H9 (cell line): ENCODE results near the gene RABEP1. TPM values are rescaled to one million over a fixed set of nuclear protein-coding genes. Genes with fewer than 3 reads are reported as not detected.

Experiments used
- DNase-seq: peaks from one replicate; pipeline ENCODE4 v3.0.0-alpha.2; 2017
- H2AFZ ChIP-seq: one replicate; pipeline ENCODE4 v1.6.1; 2013; ENCODE audit warnings: mild to moderate bottlenecking, low read length, control low read depth, moderate library complexity
- H2AK5ac ChIP-seq: 2 replicates; pipeline ENCODE4 v1.6.1; 2013; ENCODE audit warnings: low read length, control low read depth, mixed read lengths; ENCODE audit not compliant: insufficient read length
- H2BK120ac ChIP-seq: one replicate; pipeline ENCODE4 v1.6.1; 2013; ENCODE audit warnings: low read depth, mild to moderate bottlenecking, low read length, control low read depth, inconsistent platforms; ENCODE audit not compliant: poor library complexity, severe bottlenecking
- H2BK12ac ChIP-seq: 2 replicates; pipeline ENCODE4 v1.6.1; 2013; ENCODE audit warnings: low read length, control low read depth, mixed read lengths, low read depth; ENCODE audit not compliant: insufficient read length
- H2BK15ac ChIP-seq: 2 replicates; pipeline ENCODE4 v1.6.1; 2013; ENCODE audit warnings: low read depth, low read length, control low read depth
- H2BK20ac ChIP-seq: one replicate; pipeline ENCODE4 v1.6.1; 2013; ENCODE audit warnings: low read depth, mild to moderate bottlenecking, low read length, control low read depth, inconsistent platforms; ENCODE audit not compliant: poor library complexity, severe bottlenecking
- H2BK5ac ChIP-seq: 2 replicates; pipeline ENCODE4 v1.6.1; 2013; ENCODE audit warnings: low read length, control low read depth, mixed read lengths; ENCODE audit not compliant: insufficient read length
- H3K14ac ChIP-seq: 2 replicates; pipeline ENCODE4 v1.6.1; 2013; ENCODE audit warnings: low read length, control low read depth; ENCODE audit not compliant: insufficient read depth
- H3K18ac ChIP-seq: 2 replicates; pipeline ENCODE4 v1.6.1; 2013; ENCODE audit warnings: low read depth, mild to moderate bottlenecking, mixed read lengths, low read length, control low read depth; ENCODE audit not compliant: insufficient read length
- H3K23ac ChIP-seq: 2 replicates; pipeline ENCODE4 v1.6.1; 2013; ENCODE audit warnings: low read length, control low read depth, mixed read lengths, low read depth; ENCODE audit not compliant: insufficient read length
- H3K23me2 ChIP-seq: 2 replicates; pipeline ENCODE4 v1.6.1; 2013; ENCODE audit warnings: low read depth, mild to moderate bottlenecking, mixed read lengths, low read length, control low read depth; ENCODE audit not compliant: insufficient read length, poor library complexity, severe bottlenecking
- H3K27ac ChIP-seq: 2 replicates; pipeline ENCODE4 v1.5.1; 2013; ENCODE audit warnings: low read length, control low read depth, mixed read lengths, low read depth; ENCODE audit not compliant: insufficient read length
- H3K27me3 ChIP-seq: 2 replicates; pipeline ENCODE4 v1.6.1; 2013; ENCODE audit warnings: low read length, control low read depth, inconsistent platforms; ENCODE audit not compliant: insufficient read depth
- H3K4ac ChIP-seq: 2 replicates; pipeline ENCODE4 v1.6.1; 2013; ENCODE audit warnings: low read depth, mild to moderate bottlenecking, control low read depth, inconsistent platforms, low read length, moderate library complexity
- H3K4me1 ChIP-seq: 2 replicates; pipeline ENCODE4 v1.6.1; 2013; ENCODE audit warnings: low read length, control low read depth, inconsistent platforms; ENCODE audit not compliant: insufficient read depth
- H3K4me2 ChIP-seq: 2 replicates; pipeline ENCODE4 v1.6.1; 2013; ENCODE audit warnings: low read length, control low read depth, mixed read lengths; ENCODE audit not compliant: insufficient read length, insufficient read depth
- H3K56ac ChIP-seq: 2 replicates; pipeline ENCODE4 v1.6.1; 2013; ENCODE audit warnings: low read depth, mild to moderate bottlenecking, mixed read lengths, low read length, control low read depth; ENCODE audit not compliant: insufficient read length
- H3K79me1 ChIP-seq: 2 replicates; pipeline ENCODE4 v1.6.1; 2013; ENCODE audit warnings: low read depth, mild to moderate bottlenecking, moderate library complexity, low read length, control low read depth, inconsistent platforms; ENCODE audit not compliant: insufficient read depth, poor library complexity, severe bottlenecking
- H3K79me2 ChIP-seq: 2 replicates; pipeline ENCODE4 v1.6.1; 2013; ENCODE audit warnings: low read length, control low read depth, inconsistent platforms; ENCODE audit not compliant: insufficient read depth
- H3K9ac ChIP-seq: 2 replicates; pipeline ENCODE4 v1.6.1; 2013; ENCODE audit warnings: low read length, control low read depth, mixed read lengths; ENCODE audit not compliant: insufficient read length; ENCODE audit errors: extremely low read depth
- H3K9me3 ChIP-seq: one replicate; pipeline ENCODE4 v1.6.1; 2013; ENCODE audit warnings: low read depth, low read length, inconsistent platforms; ENCODE audit not compliant: control insufficient read depth
- H3T11ph ChIP-seq: one replicate; pipeline ENCODE4 v1.6.1; 2013; ENCODE audit warnings: mild to moderate bottlenecking, low read length, control low read depth, inconsistent platforms
- H4K20me1 ChIP-seq: one replicate; pipeline ENCODE4 v1.6.1; 2013; ENCODE audit not compliant: control insufficient read depth, insufficient read length, insufficient read depth
- H4K5ac ChIP-seq: 2 replicates; pipeline ENCODE4 v1.6.1; 2013; ENCODE audit warnings: low read depth, mild to moderate bottlenecking, mixed read lengths, low read length, control low read depth; ENCODE audit not compliant: insufficient read length
- H4K8ac ChIP-seq: replicated peaks from 2 replicates; pipeline ENCODE4 v1.6.1; 2013; ENCODE audit warnings: low read length, control low read depth, mixed read lengths, low read depth; ENCODE audit not compliant: insufficient read length
- H4K91ac ChIP-seq: 2 replicates; pipeline ENCODE4 v1.6.1; 2013; ENCODE audit warnings: low read depth, mild to moderate bottlenecking, moderate library complexity, mixed read lengths, low read length, control low read depth; ENCODE audit not compliant: insufficient read length
- H3K27ac Mint-ChIP-seq, 3 experiments: 2 replicates in 2 of 3; 3 replicates in 1 of 3; pipeline ENCODE4 v1.8.0; 2020 to 2021; ENCODE audit warnings: mixed read lengths in 3 of 3, mild to moderate bottlenecking in 1 of 3, moderate library complexity in 1 of 3
- H3K27me3 Mint-ChIP-seq: 2 replicates; pipeline ENCODE4 v1.8.0; 2021; ENCODE audit warnings: low read depth, mild to moderate bottlenecking, moderate library complexity, mixed read lengths
- H3K36me3 Mint-ChIP-seq, 3 experiments: 2 replicates in 2 of 3; 3 replicates in 1 of 3; pipeline ENCODE4 v1.8.0; 2020 to 2021; ENCODE audit warnings: low read depth in 3 of 3, mixed read lengths in 3 of 3; ENCODE audit not compliant: insufficient read depth in 1 of 3
- H3K4me1 Mint-ChIP-seq, 2 experiments: 2 replicates each; pipeline ENCODE4 v1.8.0; 2020; ENCODE audit warnings: mixed read lengths in 2 of 2
- H3K4me3 Mint-ChIP-seq, 2 experiments: 2 replicates in 1 of 2; 3 replicates in 1 of 2; pipeline ENCODE4 v1.8.0; 2020 to 2021; ENCODE audit warnings: mild to moderate bottlenecking in 2 of 2, mixed read lengths in 2 of 2, moderate library complexity in 1 of 2
- H3K9me3 Mint-ChIP-seq, 2 experiments: 2 replicates in 1 of 2; 3 replicates in 1 of 2; pipeline ENCODE4 v1.8.0; 2020; ENCODE audit warnings: mild to moderate bottlenecking in 2 of 2, mixed read lengths in 2 of 2, moderate library complexity in 1 of 2
- CTCF ChIP-seq: fragments of 200-600 bp; sonication (generic); conservative IDR thresholded peaks from 3 replicates; pipeline ENCODE4 v1.8.0; 2021; ENCODE audit warnings: antibody characterized with exemption, mild to moderate bottlenecking
- WGBS: extraction: QIAGEN DNeasy Blood & Tissue Kit; methylation state at CpG from one replicate; pipeline ENCODE4 v1.1.7; 2013; ENCODE audit warnings: missing lambda C conversion rate, low lambda C conversion rate, mixed read lengths; ENCODE audit not compliant: insufficient read length; ENCODE audit errors: extremely low coverage; 5-methylcytosine and 5-hydroxymethylcytosine counted together
- total RNA-seq: library from RNA; stranded (reverse); gene quantifications from 2 replicates; pipeline ENCODE4 v1.2.1, GENCODE V29; 2021

Gene RABEP1
- total RNA-seq, 1 experiment from 2014 or later = 46.9 TPM

- Histone ChIP-seq H4K20me1 (no peaks in the 10 kb centered on the region), H4K5ac (no peak overlapping the region), H3K79me1 (no peaks in the 10 kb centered on the region), H3K14ac (no peak overlapping the region), H3K27ac (no peak overlapping the region), H3K9ac (no peak overlapping the region), H2BK12ac (no peak overlapping the region), H3K4me1 (no peaks in the 10 kb centered on the region), H3K4me2 (no peak overlapping the region), H2BK5ac (no peak overlapping the region), H3K56ac (no peak overlapping the region), H2AFZ (no peak overlapping the region), H3K9me3 (no peaks in the 10 kb centered on the region), H3K18ac (no peak overlapping the region), H3K27me3 (no peaks in the 10 kb centered on the region), H3K79me2 (no peaks in the 10 kb centered on the region), H3K23me2 (no peaks in the 10 kb centered on the region), H2BK120ac (no peak overlapping the region), H2BK20ac (no peak overlapping the region), H4K8ac (no peak overlapping the region), H4K91ac (no peak overlapping the region), H2BK15ac (no peak overlapping the region), H3K4ac (no peak overlapping the region), H3K23ac (no peak overlapping the region), H3T11ph (no peak overlapping the region), H2AK5ac (no peak overlapping the region)
- no peak for DNase-seq
- TF ChIP-seq CTCF = no peak
- no CpG with 5 or more reads among the region's 4 CpGs for WGBS
- no peaks in the 10 kb centered on the region for H3K27me3 Mint-ChIP-seq
- H3K4me3 Mint-ChIP-seq = no peak overlapping the region
- no peaks in the 10 kb centered on the region for H3K9me3 Mint-ChIP-seq
- no peak overlapping the region for H3K27ac Mint-ChIP-seq
- peaks cover 0 to 5% of the 10 kb centered on the region in 2 experiments; a peak in 1 of 4 replicates for H3K4me1 Mint-ChIP-seq
- peaks cover 17 to 59% (median 24%) of the 10 kb centered on the region in 3 experiments; a peak in 6 of 7 replicates for H3K36me3 Mint-ChIP-seq
Measured at GRCh38 chr17:5352681-5353289, 70.7 kb downstream of the RABEP1 start.
